ENCODE data around the gene CAPN5.

Gene CAPN5

GRCh38 chr11:77152846-77153245, 86.1 kb downstream of the CAPN5 start:
- DNase-seq, result no peak
- no CpG with 5 or more reads among the region's 6 CpGs for WGBS (ENCODE audit: extremely low coverage, insufficient coverage, insufficient read length)
- no peak overlapping the region for H2AFZ ChIP-seq (ENCODE audit: insufficient read depth, low read length, poor library complexity)
- no peaks in the 10 kb centered on the region for H3K79me2 ChIP-seq (ENCODE audit: control insufficient read depth, insufficient read depth, low read length, poor library complexity)
- no peak overlapping the region for H2BK12ac ChIP-seq (ENCODE audit: low read length)
- no peak overlapping the region for H3K9ac ChIP-seq (ENCODE audit: low read length)
- H3K4ac ChIP-seq (ENCODE audit: low read depth, low read length), result no peak overlapping the region
- no peak overlapping the region for H2AK5ac ChIP-seq (ENCODE audit: low read length)
- no peaks in the 10 kb centered on the region for H3K9me3 ChIP-seq (ENCODE audit: insufficient read depth, low read depth, low read length)
- peaks cover 0 to 2% of the 10 kb centered on the region in 2 experiments for H3K4me1 ChIP-seq (ENCODE audit: control insufficient read depth in 1 of 2, insufficient read depth in 2 of 2, low read length in 2 of 2)
- no peak overlapping the region for H2BK120ac ChIP-seq (ENCODE audit: insufficient read depth, low read length, poor library complexity)
- no peak overlapping the region for H3K27ac ChIP-seq (ENCODE audit: low read depth, low read length)
- H3K27me3 ChIP-seq (ENCODE audit: insufficient read depth, low read length), result peaks cover 4% of the 10 kb centered on the region
- H3K23ac ChIP-seq (ENCODE audit: low read length), result no peak overlapping the region
- no peak overlapping the region for H3K4me2 ChIP-seq (ENCODE audit: low read length)
- H3K36me3 ChIP-seq (ENCODE audit: control insufficient read depth in 1 of 2, insufficient read depth in 2 of 2, low read length in 2 of 2), result no peaks in the 10 kb centered on the region
- no peak overlapping the region for H4K8ac ChIP-seq (ENCODE audit: low read depth, low read length)
- no peak overlapping the region for H3K18ac ChIP-seq (ENCODE audit: low read length)
- H4K12ac ChIP-seq (ENCODE audit: low read depth, low read length), result no peak overlapping the region
- no peak overlapping the region for H2BK5ac ChIP-seq (ENCODE audit: low read depth, low read length, poor library complexity)
- no peak overlapping the region for H4K91ac ChIP-seq (ENCODE audit: low read depth, low read length)
- H3K4me3 ChIP-seq (ENCODE audit: low read depth, low read length), result no peak overlapping the region
- no peak overlapping the region for H3K14ac ChIP-seq (ENCODE audit: low read length)
- H3K79me1 ChIP-seq (ENCODE audit: low read length), result no peaks in the 10 kb centered on the region

GRCh38 chr11:77153276-77154185, 86.8 kb downstream of the CAPN5 start:
- no peaks in the 10 kb centered on the region for H3K79me1 ChIP-seq (ENCODE audit: low read length)
- no peak overlapping the region for H4K8ac ChIP-seq (ENCODE audit: low read depth, low read length)
- no peak overlapping the region for H4K12ac ChIP-seq (ENCODE audit: low read depth, low read length)
- no peak for DNase-seq
- H2BK5ac ChIP-seq (ENCODE audit: low read depth, low read length, poor library complexity), result no peak overlapping the region
- no peak overlapping the region for H3K27ac ChIP-seq (ENCODE audit: low read depth, low read length)
- H2AK5ac ChIP-seq (ENCODE audit: low read length), result no peak overlapping the region
- no peaks in the 10 kb centered on the region for H3K79me2 ChIP-seq (ENCODE audit: control insufficient read depth, insufficient read depth, low read length, poor library complexity)
- peak overlapping the region; percentile 27 for H3K4me3 ChIP-seq (ENCODE audit: low read depth, low read length)
- H3K23ac ChIP-seq (ENCODE audit: low read length), result no peak overlapping the region
- H3K36me3 ChIP-seq (ENCODE audit: control insufficient read depth in 1 of 2, insufficient read depth in 2 of 2, low read length in 2 of 2), result no peaks in the 10 kb centered on the region
- no peak overlapping the region for H2BK12ac ChIP-seq (ENCODE audit: low read length)
- H3K27me3 ChIP-seq (ENCODE audit: insufficient read depth, low read length), result no peaks in the 10 kb centered on the region
- no peak overlapping the region for H2BK120ac ChIP-seq (ENCODE audit: insufficient read depth, low read length, poor library complexity)
- no peak overlapping the region for H3K9ac ChIP-seq (ENCODE audit: low read length)
- no peak overlapping the region for H4K91ac ChIP-seq (ENCODE audit: low read depth, low read length)
- H3K14ac ChIP-seq (ENCODE audit: low read length), result no peak overlapping the region
- WGBS (ENCODE audit: extremely low coverage, insufficient coverage, insufficient read length), result no CpG with 5 or more reads among the region's 20 CpGs
- no peak overlapping the region for H3K4ac ChIP-seq (ENCODE audit: low read depth, low read length)
- no peaks in the 10 kb centered on the region for H3K9me3 ChIP-seq (ENCODE audit: insufficient read depth, low read depth, low read length)
- no peak overlapping the region for H2AFZ ChIP-seq (ENCODE audit: insufficient read depth, low read length, poor library complexity)
- H3K4me2 ChIP-seq (ENCODE audit: low read length), result no peak overlapping the region
- no peaks in the 10 kb centered on the region for H3K4me1 ChIP-seq (ENCODE audit: control insufficient read depth in 1 of 2, insufficient read depth in 2 of 2, low read length in 2 of 2)
- H3K18ac ChIP-seq (ENCODE audit: low read length), result no peak overlapping the region

GRCh38 chr11:77154381-77155081, 87.8 kb downstream of the CAPN5 start:
- H3K14ac ChIP-seq (ENCODE audit: low read length), result no peak overlapping the region
- no peaks in the 10 kb centered on the region for H3K79me1 ChIP-seq (ENCODE audit: low read length)
- no peak overlapping the region for H3K27ac ChIP-seq (ENCODE audit: low read depth, low read length)
- no peak overlapping the region for H4K12ac ChIP-seq (ENCODE audit: low read depth, low read length)
- H3K9me3 ChIP-seq (ENCODE audit: insufficient read depth, low read depth, low read length), result no peaks in the 10 kb centered on the region
- H3K4me1 ChIP-seq (ENCODE audit: control insufficient read depth in 1 of 2, insufficient read depth in 2 of 2, low read length in 2 of 2), result no peaks in the 10 kb centered on the region
- H3K4me3 ChIP-seq (ENCODE audit: low read depth, low read length), result no peak overlapping the region
- no peak overlapping the region for H3K4ac ChIP-seq (ENCODE audit: low read depth, low read length)
- H3K27me3 ChIP-seq (ENCODE audit: insufficient read depth, low read length), result no peaks in the 10 kb centered on the region
- H2BK12ac ChIP-seq (ENCODE audit: low read length), result no peak overlapping the region
- no peak overlapping the region for H4K91ac ChIP-seq (ENCODE audit: low read depth, low read length)
- no peak overlapping the region for H3K18ac ChIP-seq (ENCODE audit: low read length)
- H3K4me2 ChIP-seq (ENCODE audit: low read length), result no peak overlapping the region
- no peak overlapping the region for H2AFZ ChIP-seq (ENCODE audit: insufficient read depth, low read length, poor library complexity)
- H3K79me2 ChIP-seq (ENCODE audit: control insufficient read depth, insufficient read depth, low read length, poor library complexity), result no peaks in the 10 kb centered on the region
- no peaks in the 10 kb centered on the region for H3K36me3 ChIP-seq (ENCODE audit: control insufficient read depth in 1 of 2, insufficient read depth in 2 of 2, low read length in 2 of 2)
- H3K9ac ChIP-seq (ENCODE audit: low read length), result no peak overlapping the region
- H2BK5ac ChIP-seq (ENCODE audit: low read depth, low read length, poor library complexity), result no peak overlapping the region
- WGBS (ENCODE audit: extremely low coverage, insufficient coverage, insufficient read length), result no CpG with 5 or more reads among the region's 10 CpGs
- no peak overlapping the region for H3K23ac ChIP-seq (ENCODE audit: low read length)
- H4K8ac ChIP-seq (ENCODE audit: low read depth, low read length), result no peak overlapping the region
- no peak overlapping the region for H2BK120ac ChIP-seq (ENCODE audit: insufficient read depth, low read length, poor library complexity)
- H2AK5ac ChIP-seq (ENCODE audit: low read length), result no peak overlapping the region
- no peak for DNase-seq

- no peaks in the 10 kb centered on the region for H3K27me3 ChIP-seq (ENCODE audit: insufficient read depth, low read length)
Observed at GRCh38 chr11:77155082-77155475, 88.3 kb downstream of the CAPN5 start.

More at GRCh38 chr11:77155082-77155475, 88.3 kb downstream of the CAPN5 start:
- Histone ChIP-seq H3K4me3 (ENCODE audit: low read depth, low read length) (no peak overlapping the region), H2AFZ (ENCODE audit: insufficient read depth, low read length, poor library complexity) (no peak overlapping the region), H3K9me3 (ENCODE audit: insufficient read depth, low read depth, low read length) (no peaks in the 10 kb centered on the region), H3K4me1 (ENCODE audit: control insufficient read depth in 1 of 2, insufficient read depth in 2 of 2, low read length in 2 of 2) (no peaks in the 10 kb centered on the region), H4K91ac (ENCODE audit: low read depth, low read length) (no peak overlapping the region), H3K36me3 (ENCODE audit: control insufficient read depth in 1 of 2, insufficient read depth in 2 of 2, low read length in 2 of 2) (no peaks in the 10 kb centered on the region), H4K8ac (ENCODE audit: low read depth, low read length) (no peak overlapping the region), H3K4me2 (ENCODE audit: low read length) (no peak overlapping the region), H2AK5ac (ENCODE audit: low read length) (no peak overlapping the region), H3K9ac (ENCODE audit: low read length) (no peak overlapping the region), H4K12ac (ENCODE audit: low read depth, low read length) (no peak overlapping the region), H3K79me2 (ENCODE audit: control insufficient read depth, insufficient read depth, low read length, poor library complexity) (no peaks in the 10 kb centered on the region), H3K23ac (ENCODE audit: low read length) (no peak overlapping the region), H2BK5ac (ENCODE audit: low read depth, low read length, poor library complexity) (no peak overlapping the region), H3K4ac (ENCODE audit: low read depth, low read length) (no peak overlapping the region), H3K27ac (ENCODE audit: low read depth, low read length) (no peak overlapping the region), H3K14ac (ENCODE audit: low read length) (no peak overlapping the region), H2BK120ac (ENCODE audit: insufficient read depth, low read length, poor library complexity) (no peak overlapping the region), H3K18ac (ENCODE audit: low read length) (no peak overlapping the region), H3K79me1 (ENCODE audit: low read length) (no peaks in the 10 kb centered on the region), H2BK12ac (ENCODE audit: low read length) (no peak overlapping the region)
- no CpG with 5 or more reads among the region's 4 CpGs for WGBS (ENCODE audit: extremely low coverage, insufficient coverage, insufficient read length)
- no peak for DNase-seq
